ENCODE measurements around the gene RAB24.

RAB24 gene

DNA sequence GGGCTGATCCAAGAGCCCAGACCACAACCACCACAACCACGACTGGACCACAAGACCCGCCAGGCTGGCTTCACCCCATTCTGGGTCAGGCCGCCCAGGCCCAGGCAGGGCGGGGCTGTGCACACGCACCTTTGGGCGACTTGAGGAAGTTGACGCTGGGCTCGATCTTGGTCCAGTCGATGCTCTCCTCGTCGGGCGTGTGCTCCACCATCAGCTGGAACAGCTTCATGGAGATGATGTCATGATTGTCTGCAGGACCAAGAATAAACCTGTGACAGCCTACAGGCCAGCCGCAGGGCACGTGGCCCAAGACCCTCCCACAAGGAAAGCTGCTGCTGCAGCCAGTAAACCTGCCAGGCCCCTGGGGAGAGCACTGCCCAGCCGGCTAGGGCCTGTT lies 30.6 kb upstream of the RAB24 start:
- ChIA-PET CTCF (interaction anchor here (1.1 to 2.1 kb wide), 4 partner anchors 18 to 35 kb away, joined by 3 to 9 read pairs (median 5); partner anchors contain the start of gene LMAN2), POLR2A (no interaction called here)
- TF ChIP-seq, protein P1, sequence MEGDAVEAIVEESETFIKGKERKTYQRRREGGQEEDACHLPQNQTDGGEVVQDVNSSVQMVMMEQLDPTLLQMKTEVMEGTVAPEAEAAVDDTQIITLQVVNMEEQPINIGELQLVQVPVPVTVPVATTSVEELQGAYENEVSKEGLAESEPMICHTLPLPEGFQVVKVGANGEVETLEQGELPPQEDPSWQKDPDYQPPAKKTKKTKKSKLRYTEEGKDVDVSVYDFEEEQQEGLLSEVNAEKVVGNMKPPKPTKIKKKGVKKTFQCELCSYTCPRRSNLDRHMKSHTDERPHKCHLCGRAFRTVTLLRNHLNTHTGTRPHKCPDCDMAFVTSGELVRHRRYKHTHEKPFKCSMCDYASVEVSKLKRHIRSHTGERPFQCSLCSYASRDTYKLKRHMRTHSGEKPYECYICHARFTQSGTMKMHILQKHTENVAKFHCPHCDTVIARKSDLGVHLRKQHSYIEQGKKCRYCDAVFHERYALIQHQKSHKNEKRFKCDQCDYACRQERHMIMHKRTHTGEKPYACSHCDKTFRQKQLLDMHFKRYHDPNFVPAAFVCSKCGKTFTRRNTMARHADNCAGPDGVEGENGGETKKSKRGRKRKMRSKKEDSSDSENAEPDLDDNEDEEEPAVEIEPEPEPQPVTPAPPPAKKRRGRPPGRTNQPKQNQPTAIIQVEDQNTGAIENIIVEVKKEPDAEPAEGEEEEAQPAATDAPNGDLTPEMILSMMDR (IDR thresholded peaks at IDR 0.05; ENCODE audit: control extremely low read depth, extremely low read depth, low read depth, missing control alignments) = no peak
- no peak for DNase-seq (ENCODE audit: extremely low spot score)

GRCh38 chr5:177333420-177334154 lies 30.1 kb upstream of the RAB24 start:
- CTCF ChIA-PET = interaction anchor here (1.1 to 2.1 kb wide), 4 partner anchors 18 to 28 kb away, joined by 3 to 9 read pairs (median 5); partner anchors contain the start of gene LMAN2
- POLR2A ChIA-PET = no interaction called here
- TF ChIP-seq, protein P1 (IDR thresholded peaks at IDR 0.05; ENCODE audit: control extremely low read depth, extremely low read depth, low read depth, missing control alignments) = no peak
- DNase-seq (ENCODE audit: extremely low spot score) = no peak

DNA sequence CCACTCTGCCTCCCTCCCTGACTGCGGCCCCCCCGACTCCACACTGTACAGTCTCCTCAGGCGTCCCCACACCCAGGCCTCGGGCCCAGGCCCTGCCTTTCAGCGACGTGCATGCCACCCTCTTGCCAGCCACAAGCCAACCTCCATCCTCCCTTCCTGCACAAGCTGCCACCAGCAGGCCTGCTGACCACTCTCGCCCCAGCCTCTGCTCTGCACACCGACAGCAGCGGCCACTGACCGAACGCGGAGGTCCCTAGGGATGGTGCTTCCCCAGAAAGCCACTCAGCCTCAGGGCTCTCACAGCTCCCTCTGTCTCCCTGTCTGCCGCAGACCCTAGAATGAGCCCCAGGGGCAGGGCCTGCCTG lies 29.4 kb upstream of the RAB24 start:
- CTCF ChIA-PET = interaction anchor here (1.2 to 3.5 kb wide), 4 partner anchors 9 to 26 kb away, joined by 3 to 17 read pairs (median 5); partner anchors contain the start of genes LMAN2 and MXD3
- POLR2A ChIA-PET = no interaction called here
- TF ChIP-seq, protein P1 (IDR thresholded peaks at IDR 0.05; ENCODE audit: control extremely low read depth, extremely low read depth, low read depth, missing control alignments) = no peak
- DNase-seq (ENCODE audit: extremely low spot score) = no peak

- CTCF ChIA-PET = interaction anchor here (1.1 to 3.5 kb wide), 7 partner anchors 9 to 27 kb away, joined by 3 to 17 read pairs (median 3); partner anchors contain the start of genes LMAN2 and MXD3
- POLR2A ChIA-PET = no interaction called here
Measured at GRCh38 chr5:177332031-177332895, 28.7 kb upstream of the RAB24 start.

DNA sequence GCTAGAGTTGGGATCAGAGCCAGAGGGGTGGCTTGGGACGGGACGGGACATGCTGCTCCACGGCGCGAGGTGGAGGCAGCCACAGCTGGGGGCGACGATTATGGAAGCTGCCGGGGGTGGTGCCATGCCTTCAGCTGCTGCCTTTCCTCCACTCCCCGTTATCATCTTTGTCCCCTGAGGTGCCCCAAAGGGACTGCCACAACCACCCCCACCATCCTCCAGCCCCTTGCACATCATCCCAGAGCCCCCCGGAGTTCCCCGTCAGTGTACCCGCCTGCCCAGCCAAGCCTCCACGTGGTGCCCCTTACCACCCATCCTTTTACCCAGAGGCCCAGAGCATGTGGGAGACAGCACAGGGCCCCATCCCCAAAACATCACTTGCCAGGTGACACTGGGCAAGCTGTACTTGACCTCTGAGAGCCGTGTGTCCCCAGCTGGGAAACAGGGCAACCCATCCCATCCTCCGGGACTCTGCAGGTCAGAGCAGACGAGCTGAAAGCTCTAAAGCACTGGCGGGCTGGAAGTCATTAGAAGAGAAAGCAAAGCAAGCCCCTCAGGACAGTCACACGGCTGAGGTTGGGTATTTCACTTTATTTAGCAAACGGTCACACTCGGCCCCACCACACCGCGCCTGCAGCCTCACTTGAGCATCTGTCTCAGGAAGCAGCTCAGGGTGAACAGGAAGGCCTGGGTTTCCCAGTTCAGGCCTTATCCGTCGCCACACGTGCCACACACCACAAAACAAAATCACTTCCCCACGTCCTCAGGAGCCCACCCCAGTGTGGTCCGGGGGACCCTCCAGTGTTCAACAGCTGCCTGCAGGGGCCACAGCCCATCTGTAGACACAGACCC lies 27.7 kb upstream of the RAB24 start:
- POLR2A ChIA-PET = no interaction called here
- TF ChIP-seq, protein P1 (IDR thresholded peaks at IDR 0.05; ENCODE audit: control extremely low read depth, extremely low read depth, low read depth, missing control alignments) = no peak
- CTCF ChIA-PET = interaction anchor here (0.9 to 3.5 kb wide), 7 partner anchors 9 to 58 kb away, joined by 3 to 17 read pairs (median 3); partner anchors contain the start of gene MXD3
- no peak for DNase-seq (ENCODE audit: extremely low spot score)

More at GRCh38 chr5:177332031-177332895, 28.7 kb upstream of the RAB24 start:
- DNase-seq (ENCODE audit: extremely low spot score) = no peak
- TF ChIP-seq, protein P1 (IDR thresholded peaks at IDR 0.05; ENCODE audit: control extremely low read depth, extremely low read depth, low read depth, missing control alignments) = no peak
